Panc1 (cell line): ENCODE results near the gene FANCC. TPM values are rescaled to one million over a fixed set of nuclear protein-coding genes. Genes with fewer than 3 reads are reported as not detected.

Experiments used
- ATAC-seq: fragments of 200-7000 bp; cut with Tn5 transposase; 2 replicates; pipeline ENCODE4 v1.9.1; 2020; ENCODE audit warnings: mild to moderate bottlenecking, moderate library complexity
- BruUV-seq: library from RNA; stranded (reverse); fragments of 400-500 nt; replicated peaks from 2 replicates; lab custom pipeline; 2021; lab: Mats Ljungman, UMichigan
- CTCF ChIA-PET: fragments of 300-600 bp; sonication (Branson Sonifier 250); formaldehyde crosslinking; loops from one replicate; lab custom pipeline; 2022; ENCODE audit warnings: antibody characterized with exemption; lab: Charles Lee
- POLR2A ChIA-PET: fragments of 300-600 bp; sonication (Branson Sonifier 250); formaldehyde crosslinking; loops from one replicate; lab custom pipeline; 2022; ENCODE audit warnings: antibody characterized with exemption; lab: Charles Lee
- DNase-seq: peaks from one replicate; pipeline ENCODE4 v3.0.0-alpha.2; 2010; ENCODE audit warnings: low read depth, low spot score
- H3K27ac ChIP-seq: 2 replicates; pipeline ENCODE4 v1.5.1; 2011; ENCODE audit warnings: mild to moderate bottlenecking, low read length, inconsistent platforms
- H3K27me3 ChIP-seq: fragments of 200-500 bp; sonication (Bioruptor generic); 2 replicates; pipeline ENCODE4 v1.6.0; 2014; ENCODE audit warnings: low read length, inconsistent platforms; ENCODE audit not compliant: control insufficient read depth, insufficient read depth
- H3K36me3 ChIP-seq: fragments of 200-500 bp; sonication (Bioruptor generic); 2 replicates; pipeline ENCODE4 v1.5.1; 2014; ENCODE audit warnings: inconsistent platforms, mild to moderate bottlenecking, low read length, moderate library complexity; ENCODE audit not compliant: control insufficient read depth, insufficient read depth
- H3K4me1 ChIP-seq: 2 replicates; pipeline ENCODE4 v1.5.1; 2011; ENCODE audit warnings: inconsistent platforms, mild to moderate bottlenecking, low read length, moderate library complexity; ENCODE audit not compliant: control insufficient read depth, insufficient read depth
- H3K4me3 ChIP-seq, 2 experiments: 2 replicates each; pipeline ENCODE4 v1.5.1; 2011 to 2012; ENCODE audit warnings: low read depth in 2 of 2, low read length in 2 of 2, mild to moderate bottlenecking in 2 of 2, inconsistent platforms in 1 of 2, moderate library complexity in 1 of 2
- H3K9me3 ChIP-seq: fragments of 200-500 bp; sonication (Bioruptor generic); 2 replicates; pipeline ENCODE4 v1.5.1; 2014; ENCODE audit warnings: low read depth, mild to moderate bottlenecking, inconsistent platforms, low read length, moderate library complexity; ENCODE audit not compliant: control insufficient read depth, insufficient read depth
- CTCF ChIP-seq: fragments of 450-650 bp; IDR thresholded peaks from 2 replicates; pipeline ENCODE4 v1.5.1; 2017; ENCODE audit warnings: mild to moderate bottlenecking
- POLR2AphosphoS5 ChIP-seq: IDR thresholded peaks from 2 replicates; pipeline ENCODE4 v1.6.1; 2012; ENCODE audit warnings: mild to moderate bottlenecking, low read depth, low read length, moderate library complexity
- REST ChIP-seq, 2 experiments: IDR thresholded peaks; 2 replicates each; pipeline ENCODE4 v1.6.1; 2011 to 2012; ENCODE audit warnings: low read depth in 2 of 2, control low read depth in 1 of 2, low read length in 1 of 2, mild to moderate bottlenecking in 1 of 2, moderate library complexity in 1 of 2; ENCODE audit not compliant: insufficient read depth in 1 of 2
- SIN3A ChIP-seq: IDR thresholded peaks from 2 replicates; pipeline ENCODE4 v1.6.1; 2012; ENCODE audit warnings: low read depth, mild to moderate bottlenecking, low read length, moderate library complexity, borderline replicate concordance; ENCODE audit not compliant: insufficient read depth
- TCF7L2 ChIP-seq: IDR thresholded peaks from 2 replicates; pipeline ENCODE4 v1.6.1; 2011; ENCODE audit warnings: mild to moderate bottlenecking, low read depth, low read length, inconsistent platforms
- in situ Hi-C: cut with HindIII; loops from 2 replicates; pipeline ENCODE4 v1.10.0; 2016; ENCODE audit warnings: low sequenced_read_pairs, low pct_unique_long_range_greater_than_20kb
- intact Hi-C: fragments of 100-400 bp; cut with micrococcal nuclease; formaldehyde crosslinking; loops from one replicate; pipeline ENCODE4 v1.10.0; 2022; ENCODE audit not compliant: unreplicated experiment
- total RNA-seq: library from RNA; stranded (reverse); gene quantifications from one replicate; pipeline ENCODE4 v1.2.1, GENCODE V29; 2021; ENCODE audit not compliant: unreplicated experiment

The FANCC gene
- total RNA-seq, 1 experiment from 2014 or later = 17.8 TPM

- POLR2A ChIA-PET = no interaction called here
- intact Hi-C loops (no loop called here), in situ Hi-C loops (no loop called here)
- no peak overlapping the region for H3K27ac ChIP-seq
- H3K4me1 ChIP-seq = no peaks in the 10 kb centered on the region
- CTCF ChIA-PET = interaction anchor here (0.9 to 1.4 kb wide), 2 partner anchors 450 to 457 kb away, joined by 3 to 4 read pairs; no protein-coding TSS in a partner anchor
- H3K27me3 ChIP-seq = no peaks in the 10 kb centered on the region
- TF ChIP-seq POLR2AphosphoS5 (no peak), TCF7L2 (no peak), CTCF (no peak), SIN3A (no peak), REST (IDR thresholded peaks at IDR 0.05; ENCODE audit: insufficient read depth in 1 of 2, low read depth in 2 of 2, low read length in 1 of 2) (no peak)
- ATAC-seq (no peak), DNase-seq (no peak)
- no peak overlapping the region for H3K4me3 ChIP-seq
- no TSS peak for BruUV-seq
- H3K36me3 ChIP-seq = no peaks in the 10 kb centered on the region
- no peaks in the 10 kb centered on the region for H3K9me3 ChIP-seq
Measured at GRCh38 chr9:95130484-95130883, 187.0 kb downstream of the FANCC start.

- H3K4me3 ChIP-seq = no peak overlapping the region
- H3K27me3 ChIP-seq = no peaks in the 10 kb centered on the region
- no TSS peak for BruUV-seq
- POLR2A ChIA-PET = interaction anchor here (0.6 kb wide), 1 partner anchor 307 kb away, joined by 3 read pairs; no protein-coding TSS in a partner anchor
- CTCF ChIA-PET = interaction anchor here (0.6 to 1.5 kb wide), 2 partner anchors 42 to 448 kb away, joined by 3 to 6 read pairs; no protein-coding TSS in a partner anchor
- no peaks in the 10 kb centered on the region for H3K9me3 ChIP-seq
- intact Hi-C loops (loop anchor here (5.0 kb wide), 1 partner anchor 462 kb away; no protein-coding TSS in a partner anchor), in situ Hi-C loops (no loop called here)
- DNase-seq = no peak
- TF ChIP-seq CTCF (no peak), POLR2AphosphoS5 (no peak), TCF7L2 (no peak)
- no peaks in the 10 kb centered on the region for H3K36me3 ChIP-seq
- no peaks in the 10 kb centered on the region for H3K4me1 ChIP-seq
- no peak overlapping the region for H3K27ac ChIP-seq
- ATAC-seq = no peak
Measured at GRCh38 chr9:95129476-95130291, 187.8 kb downstream of the FANCC start.
